T-helper 9 cell (primary cell): ENCODE results near the gene VWC2L.

Experiments
- DNase-seq: peaks from one replicate; pipeline ENCODE4 v3.0.0-alpha.2; 2020
- total RNA-seq, 2 donors: gene quantifications; one replicate each; lab custom pipeline; 2026; lab: John Stamatoyannopoulos, UW

The VWC2L gene
- 0 reads per million in 2 donors for total RNA-seq

GRCh38 chr2:214410918-214411554, at the start of gene VWC2L:
VWC2L (plus strand) TSS chr2:214411054; CDS start chr2:214414194, 3,140 bp downstream.
- DNase-seq, result no peak

- DNase-seq, result no peak
Observed at GRCh38 chr2:214361116-214361515, 49.7 kb upstream of the VWC2L start.

DNA sequence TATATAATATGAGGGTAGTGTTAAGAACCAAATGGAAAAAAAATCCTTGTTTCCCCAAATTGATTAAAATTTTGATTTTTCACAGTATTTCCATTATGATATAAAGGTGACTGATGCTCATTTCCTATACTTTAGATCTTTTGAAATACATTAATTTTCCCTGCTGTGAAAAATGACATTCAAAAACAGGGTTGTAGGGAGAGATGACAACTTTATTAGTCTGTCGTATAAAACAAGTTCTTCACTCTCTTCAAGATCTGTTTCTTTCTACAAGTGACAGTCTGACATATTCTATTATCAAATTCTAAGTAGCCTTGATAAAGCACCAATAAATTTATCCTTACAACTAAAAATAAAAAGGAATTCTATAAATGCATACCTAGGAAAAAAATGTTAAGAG, 45.3 kb upstream of the VWC2L start:
- DNase-seq, result no peak

- no peak for DNase-seq
Observed at GRCh38 chr2:214367171-214367570, 43.7 kb upstream of the VWC2L start.

GRCh38 chr2:214376618-214377285, 34.1 kb upstream of the VWC2L start:
- DNase-seq, result no peak

- no peak for DNase-seq
Observed at GRCh38 chr2:214377286-214377624, 33.6 kb upstream of the VWC2L start.

DNA sequence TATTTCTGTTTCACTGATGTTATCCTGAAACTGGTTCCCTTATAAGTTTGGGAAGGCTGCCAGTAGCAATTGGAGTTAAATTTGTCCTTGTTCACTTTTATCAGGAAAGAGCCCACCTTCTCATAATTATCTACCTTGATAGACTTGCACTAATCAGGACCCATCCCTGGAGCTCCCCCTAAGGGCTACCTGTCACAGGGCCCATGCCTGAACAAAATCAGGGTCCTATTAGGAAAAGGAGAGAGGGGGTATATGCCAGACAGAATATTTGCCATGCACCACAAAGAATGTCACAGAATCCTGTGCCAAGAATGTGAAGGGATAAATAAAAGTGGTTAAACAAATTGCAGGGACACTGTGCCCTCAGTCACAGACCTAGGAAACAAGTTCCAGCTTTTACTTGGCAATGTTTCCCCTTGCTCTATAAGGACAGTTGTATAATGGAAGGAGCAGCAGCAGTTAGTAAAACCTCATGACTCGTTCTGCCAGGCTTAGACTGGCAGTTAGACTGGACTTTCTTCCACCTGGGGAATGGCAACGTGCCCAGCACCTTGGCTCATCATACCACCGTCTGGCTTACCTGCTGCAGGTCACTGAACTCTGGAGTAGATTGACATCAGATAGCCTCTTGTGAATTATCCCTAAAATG, 32.3 kb upstream of the VWC2L start:
- no peak for DNase-seq

DNA sequence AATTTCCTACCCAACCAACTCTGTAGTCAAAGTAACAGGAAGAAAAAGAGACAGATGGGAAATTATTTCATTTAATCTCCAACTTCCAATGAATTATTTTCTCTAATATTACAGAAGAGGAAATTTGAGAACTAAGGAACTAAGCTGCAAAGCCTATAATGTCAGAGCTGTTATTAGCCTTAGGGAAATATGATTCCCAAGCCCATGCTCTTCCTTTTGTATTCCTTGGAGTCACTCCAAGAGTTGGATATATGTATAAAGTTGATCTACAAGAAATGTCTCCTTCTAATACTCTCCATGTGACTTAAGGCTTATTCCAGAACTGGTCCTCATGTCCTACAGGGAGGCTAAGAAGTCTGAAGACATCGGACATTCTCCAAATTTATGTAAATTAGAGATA, 31.6 kb upstream of the VWC2L start:
- no peak for DNase-seq

- DNase-seq, result no peak
Observed at GRCh38 chr2:214380681-214381080, 30.2 kb upstream of the VWC2L start.

DNA sequence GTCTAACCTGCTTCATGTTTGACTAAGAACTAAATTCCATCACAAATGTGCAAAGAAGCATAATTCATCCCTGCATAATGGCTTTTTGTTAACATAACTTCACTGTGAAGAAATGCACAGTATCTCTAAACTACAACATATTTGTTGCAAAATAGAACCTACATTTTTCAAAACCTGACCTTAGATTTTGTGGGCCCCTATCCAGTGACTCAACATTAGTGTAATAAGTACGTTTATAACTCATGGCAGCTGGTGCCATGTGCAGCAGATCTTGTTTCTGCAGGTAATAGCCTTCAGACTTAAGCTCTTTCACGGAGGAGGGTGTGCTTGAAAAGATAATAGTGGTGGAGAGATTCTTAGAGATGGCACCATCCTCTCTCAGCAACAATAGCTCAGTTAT, 28.6 kb upstream of the VWC2L start:
- no peak for DNase-seq

- DNase-seq, result no peak
Observed at GRCh38 chr2:214386720-214387119, 24.1 kb upstream of the VWC2L start.

GRCh38 chr2:214389334-214389733, 21.5 kb upstream of the VWC2L start:
- no peak for DNase-seq

DNA sequence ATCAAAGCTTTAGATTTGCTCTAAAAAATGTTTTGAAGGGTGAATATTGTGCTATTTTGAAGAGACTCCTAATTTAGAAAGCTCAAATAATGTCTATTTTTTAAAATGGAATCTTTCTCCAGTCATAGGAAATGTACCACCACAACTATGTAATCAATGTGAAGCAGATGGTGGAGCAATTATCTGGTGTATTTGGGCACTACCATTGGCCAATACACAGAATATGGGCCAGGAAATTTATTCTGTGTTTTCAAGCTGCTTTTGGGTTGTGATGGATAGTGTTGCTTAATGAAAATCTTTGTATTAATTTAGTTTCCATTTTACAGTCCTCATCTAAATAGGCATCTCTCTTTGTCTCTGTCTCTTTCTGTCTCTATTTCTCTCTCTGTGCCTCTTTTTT, 17.1 kb upstream of the VWC2L start:
- no peak for DNase-seq

- no peak for DNase-seq
Observed at GRCh38 chr2:214395040-214395439, 15.8 kb upstream of the VWC2L start.

GRCh38 chr2:214401580-214401979, 9.3 kb upstream of the VWC2L start:
- DNase-seq, result no peak

- DNase-seq, result no peak
Observed at GRCh38 chr2:214410128-214410775, 602 bp upstream of the VWC2L start.

DNA sequence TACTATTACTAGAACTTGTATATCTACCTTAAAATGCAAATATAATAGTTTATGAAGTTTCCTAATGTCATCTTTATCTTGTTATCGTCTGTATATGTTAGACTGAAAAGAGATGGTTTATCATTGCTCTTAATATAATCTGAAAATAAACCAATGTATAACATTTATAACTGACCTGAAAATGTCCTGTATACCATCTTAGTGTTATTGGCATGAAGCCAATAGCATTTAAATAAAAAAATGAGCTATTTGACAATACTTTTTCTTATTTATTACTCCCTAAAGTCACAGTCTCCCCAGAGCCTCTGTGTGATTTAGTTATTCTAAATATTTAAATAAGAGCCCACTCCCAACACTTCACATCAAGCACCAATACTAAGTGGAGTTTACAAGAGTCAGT, 1.8 kb downstream of the VWC2L start:
- no peak for DNase-seq

DNA sequence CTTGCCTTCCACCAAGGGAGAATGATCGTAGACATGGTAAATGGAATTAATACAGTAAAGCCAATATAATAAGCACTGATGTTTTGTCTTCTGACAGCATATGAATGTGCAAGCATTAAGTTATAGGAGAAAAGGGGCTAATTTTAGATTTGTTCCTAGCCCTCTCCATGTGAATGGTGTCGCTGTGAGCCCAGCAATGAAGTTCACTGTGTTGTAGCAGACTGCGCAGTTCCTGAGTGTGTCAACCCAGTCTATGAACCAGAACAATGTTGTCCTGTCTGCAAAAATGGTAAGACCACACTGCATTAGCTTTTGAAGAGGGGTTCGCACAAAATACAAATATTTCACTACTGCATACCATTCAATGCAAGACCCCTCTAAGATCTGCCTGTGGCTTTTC, 25.6 kb downstream of the VWC2L start:
- no peak for DNase-seq

- DNase-seq, result no peak
Observed at GRCh38 chr2:214450118-214450894, 39.5 kb downstream of the VWC2L start.

DNA sequence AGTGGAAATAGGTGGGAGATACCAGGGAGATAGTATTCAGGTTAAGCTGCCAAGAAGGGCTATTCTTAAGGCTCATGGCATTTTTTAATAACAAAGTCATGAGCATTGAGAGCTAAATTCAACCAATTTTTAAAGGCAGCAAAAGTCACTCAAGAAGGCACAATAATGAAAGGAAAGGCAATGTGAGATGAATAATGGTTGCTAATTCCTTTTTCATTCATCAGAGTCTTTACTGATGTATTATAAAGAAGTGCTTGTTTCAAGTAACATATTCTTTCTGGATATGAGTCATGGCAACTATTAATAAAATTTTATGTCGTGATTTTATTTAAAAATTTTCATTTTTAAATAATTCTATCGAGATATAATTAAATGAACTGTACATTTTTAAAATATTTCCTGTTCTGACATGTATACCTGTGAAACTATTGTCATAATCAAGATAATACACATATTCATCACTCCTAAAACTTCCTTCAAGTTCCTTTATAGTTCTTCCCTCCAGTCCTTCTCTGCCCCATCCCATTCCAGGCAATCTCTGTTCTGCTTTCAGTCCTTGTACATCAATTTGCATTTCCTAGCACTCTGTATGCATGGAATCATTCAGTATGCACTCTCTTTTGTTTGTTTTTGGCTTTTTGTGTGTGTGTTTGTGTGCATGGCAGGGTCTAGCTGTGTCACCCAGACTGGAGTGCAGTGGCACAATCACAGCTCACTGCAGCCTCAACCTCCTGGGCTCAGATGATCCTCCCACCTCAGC, 40.8 kb downstream of the VWC2L start:
- DNase-seq, result no peak

GRCh38 chr2:214465363-214466146, 54.7 kb downstream of the VWC2L start:
- DNase-seq, result no peak
